LNCAP (cell line): Measurements from ENCODE around the gene ZNF688.

Experiments
- CTCF ChIP-seq: fragments of 450-650 bp; IDR thresholded peaks from 2 replicates; pipeline ENCODE4 v1.5.1; 2017; ENCODE audit warnings: mild to moderate bottlenecking

Gene ZNF688

GRCh38 chr16:30551781-30552180 is 19.7 kb downstream of the ZNF688 start:
- no peak for TF ChIP-seq CTCF

GRCh38 chr16:30548416-30549253 is 22.9 kb downstream of the ZNF688 start:
- TF ChIP-seq CTCF, result no peak

GRCh38 chr16:30546115-30546514 is 25.4 kb downstream of the ZNF688 start:
- TF ChIP-seq CTCF, result no peak

- TF ChIP-seq CTCF, result no peak
These were observed 28.4 kb downstream of the ZNF688 start for GRCh38 chr16:30543067-30543466.

GRCh38 chr16:30541502-30542329 is 29.8 kb downstream of the ZNF688 start:
- no peak for TF ChIP-seq CTCF

GRCh38 chr16:30539000-30539964 is 32.2 kb downstream of the ZNF688 start:
- no peak for TF ChIP-seq CTCF

- peak; percentile 54 for TF ChIP-seq CTCF
These were observed 35.7 kb downstream of the ZNF688 start for GRCh38 chr16:30535777-30536190.
